HEK293 (cell line): ENCODE data around the gene ENTREP3.

ENCODE experiments used
- ELK4 ChIP-seq: IDR thresholded peaks from 2 replicates; pipeline ENCODE4 v1.6.1; 2011; ENCODE audit warnings: mild to moderate bottlenecking, low read depth, low read length, borderline replicate concordance
- GLI2 ChIP-seq: fragments of 450-650 bp; formaldehyde crosslinking; IDR thresholded peaks from 2 replicates; pipeline ENCODE4; 2017; ENCODE audit warnings: missing biosample characterization, missing genetic modification characterization, low read depth, borderline replicate concordance
- OSR2 ChIP-seq: fragments of 450-650 bp; formaldehyde crosslinking; IDR thresholded peaks from 2 replicates; pipeline ENCODE4 v1.5.1; 2016; ENCODE audit warnings: missing biosample characterization, missing genetic modification characterization
- OVOL3 ChIP-seq: fragments of 450-650 bp; formaldehyde crosslinking; IDR thresholded peaks from 2 replicates; pipeline ENCODE4 v1.5.1; 2016; ENCODE audit warnings: missing biosample characterization, missing genetic modification characterization
- PATZ1 ChIP-seq: fragments of 450-650 bp; formaldehyde crosslinking; IDR thresholded peaks from 2 replicates; pipeline ENCODE4 v1.5.1; 2016; ENCODE audit warnings: missing biosample characterization, missing genetic modification characterization
- PRDM6 ChIP-seq: fragments of 450-650 bp; formaldehyde crosslinking; IDR thresholded peaks from 2 replicates; pipeline ENCODE4 v1.5.1; 2017; ENCODE audit warnings: missing biosample characterization, missing genetic modification characterization
- SP3 ChIP-seq: fragments of 450-650 bp; formaldehyde crosslinking; IDR thresholded peaks from 2 replicates; pipeline ENCODE4 v1.5.1; 2016; ENCODE audit warnings: missing biosample characterization, missing genetic modification characterization
- WT1 ChIP-seq: fragments of 450-650 bp; formaldehyde crosslinking; IDR thresholded peaks from 2 replicates; pipeline ENCODE4 v1.5.1; 2016; ENCODE audit warnings: missing biosample characterization, missing genetic modification characterization
- YY1 ChIP-seq: fragments of 450-650 bp; formaldehyde crosslinking; IDR thresholded peaks from 2 replicates; pipeline ENCODE4 v1.5.1; 2018; ENCODE audit warnings: missing biosample characterization, missing genetic modification characterization
- YY2 ChIP-seq: fragments of 450-650 bp; formaldehyde crosslinking; IDR thresholded peaks from 2 replicates; pipeline ENCODE4 v1.5.1; 2016; ENCODE audit warnings: missing biosample characterization, missing genetic modification characterization
- ZBTB17 ChIP-seq: fragments of 450-650 bp; formaldehyde crosslinking; IDR thresholded peaks from 2 replicates; pipeline ENCODE4 v1.5.1; 2016; ENCODE audit warnings: missing biosample characterization, missing genetic modification characterization
- ZBTB26 ChIP-seq: fragments of 450-650 bp; formaldehyde crosslinking; optimal IDR thresholded peaks from 2 replicates; pipeline ENCODE3; 2016; ENCODE audit warnings: missing biosample characterization, mild to moderate bottlenecking, missing genetic modification characterization
- ZBTB8A ChIP-seq: fragments of 450-650 bp; formaldehyde crosslinking; IDR thresholded peaks from 2 replicates; pipeline ENCODE4 v1.5.1; 2016; ENCODE audit warnings: missing biosample characterization, missing genetic modification characterization
- ZFHX2 ChIP-seq: fragments of 450-650 bp; formaldehyde crosslinking; conservative IDR thresholded peaks from 2 replicates; pipeline ENCODE4 v1.5.1; 2016; ENCODE audit warnings: missing biosample characterization, missing genetic modification characterization
- ZFP3 ChIP-seq: fragments of 450-650 bp; formaldehyde crosslinking; IDR thresholded peaks from 2 replicates; pipeline ENCODE4 v1.5.1; 2016; ENCODE audit warnings: low read depth, missing biosample characterization, missing genetic modification characterization
- ZFP41 ChIP-seq: fragments of 450-650 bp; formaldehyde crosslinking; IDR thresholded peaks from 2 replicates; pipeline ENCODE4 v1.5.1; 2016; ENCODE audit warnings: missing biosample characterization, missing genetic modification characterization, borderline replicate concordance
- ZIC2 ChIP-seq: fragments of 450-650 bp; formaldehyde crosslinking; IDR thresholded peaks from 2 replicates; pipeline ENCODE4 v1.5.1; 2016; ENCODE audit warnings: missing biosample characterization, missing genetic modification characterization
- ZNF174 ChIP-seq: fragments of 450-650 bp; formaldehyde crosslinking; IDR thresholded peaks from 2 replicates; pipeline ENCODE4 v1.5.0; 2017; ENCODE audit warnings: missing biosample characterization, mild to moderate bottlenecking, missing genetic modification characterization
- ZNF184 ChIP-seq: fragments of 450-650 bp; IDR thresholded peaks from 2 replicates; pipeline ENCODE4 v1.5.1; 2018; ENCODE audit warnings: missing biosample characterization, mild to moderate bottlenecking, missing genetic modification characterization
- ZNF24 ChIP-seq: fragments of 450-650 bp; formaldehyde crosslinking; IDR thresholded peaks from 2 replicates; pipeline ENCODE4 v1.5.1; 2016; ENCODE audit warnings: missing biosample characterization, missing genetic modification characterization
- ZNF335 ChIP-seq: fragments of 450-650 bp; formaldehyde crosslinking; conservative IDR thresholded peaks from 2 replicates; pipeline ENCODE4 v1.5.1; 2016; ENCODE audit warnings: missing biosample characterization, missing genetic modification characterization
- ZNF341 ChIP-seq: fragments of 450-650 bp; formaldehyde crosslinking; IDR thresholded peaks from 2 replicates; pipeline ENCODE4; 2016; ENCODE audit warnings: low read depth, missing biosample characterization, missing genetic modification characterization
- ZNF350 ChIP-seq: fragments of 450-650 bp; formaldehyde crosslinking; IDR thresholded peaks from 2 replicates; pipeline ENCODE4 v1.5.0; 2017; ENCODE audit warnings: missing biosample characterization, mild to moderate bottlenecking, missing genetic modification characterization
- ZNF394 ChIP-seq: fragments of 450-650 bp; formaldehyde crosslinking; IDR thresholded peaks from 2 replicates; pipeline ENCODE4 v1.5.1; 2016; ENCODE audit warnings: missing biosample characterization, missing genetic modification characterization, mild to moderate bottlenecking, moderate library complexity, borderline replicate concordance
- ZNF449 ChIP-seq: fragments of 450-650 bp; formaldehyde crosslinking; IDR thresholded peaks from 2 replicates; pipeline ENCODE4 v1.5.1; 2017; ENCODE audit warnings: missing biosample characterization, mild to moderate bottlenecking, missing genetic modification characterization, moderate library complexity
- ZNF510 ChIP-seq: fragments of 450-650 bp; formaldehyde crosslinking; IDR thresholded peaks from 2 replicates; pipeline ENCODE4 v1.5.1; 2018; ENCODE audit warnings: mild to moderate bottlenecking, missing genetic modification characterization, missing biosample characterization; ENCODE audit not compliant: insufficient replicate concordance
- ZNF596 ChIP-seq: fragments of 450-650 bp; IDR thresholded peaks from 2 replicates; pipeline ENCODE4 v1.5.0; 2018; ENCODE audit warnings: missing biosample characterization, mild to moderate bottlenecking, missing genetic modification characterization, moderate library complexity
- ZNF600 ChIP-seq: fragments of 450-650 bp; formaldehyde crosslinking; IDR thresholded peaks from 2 replicates; pipeline ENCODE4 v1.5.1; 2016; ENCODE audit warnings: missing biosample characterization, missing genetic modification characterization
- ZNF670 ChIP-seq: fragments of 450-650 bp; formaldehyde crosslinking; IDR thresholded peaks from 2 replicates; pipeline ENCODE4 v1.5.1; 2016; ENCODE audit warnings: missing biosample characterization, missing genetic modification characterization, low read depth
- ZNF837 ChIP-seq: fragments of 450-650 bp; formaldehyde crosslinking; IDR thresholded peaks from 2 replicates; pipeline ENCODE4 v1.5.1; 2016; ENCODE audit warnings: missing biosample characterization, missing genetic modification characterization
- ZSCAN18 ChIP-seq: fragments of 450-650 bp; formaldehyde crosslinking; IDR thresholded peaks from 2 replicates; pipeline ENCODE4 v1.5.1; 2016; ENCODE audit warnings: missing biosample characterization, missing genetic modification characterization

Gene ENTREP3

GRCh38 chr1:155241069-155241679, 14.1 kb downstream of the ENTREP3 start (continued):
- TF ChIP-seq ZNF449 (tag by site-specific recombination) (peak; percentile 48; the same call in 1 of the 2 replicates), ZNF670 (tag by site-specific recombination) (no peak), ZNF596 (tag by site-specific recombination) (no peak), OVOL3 (tag by site-specific recombination) (peak; percentile 55; the same call in 1 of the 2 replicates), YY2 (no peak), ZFP3 (tag by site-specific recombination) (no peak), ZNF350 (tag by site-specific recombination) (no peak), ZNF184 (tag by site-specific recombination) (0 out of 2 replicates have a peak, but pooled peaks have one; percentile 52), ZNF341 (peak; percentile 65), ZBTB17 (peak; percentile 96), OSR2 (0 out of 2 replicates have a peak, but pooled peaks have one; percentile 17), ELK4 (no peak), ZNF394 (tag by site-specific recombination) (0 out of 2 replicates have a peak, but pooled peaks have one; percentile 26), PRDM6 (no peak), ZNF335 (peak; percentile 75), ZBTB8A (tag by site-specific recombination) (peak; percentile 58), ZNF174 (tag by site-specific recombination) (no peak), ZBTB26 (tag by site-specific recombination) (no peak), ZNF24 (tag by site-specific recombination) (peak; percentile 97), YY1 (peak; percentile 93), ZFP41 (no peak), ZIC2 (tag by site-specific recombination) (no peak), ZSCAN18 (tag by site-specific recombination) (no peak), GLI2 (tag by site-specific recombination) (no peak), SP3 (tag by site-specific recombination) (peak; percentile 61), ZNF600 (peak; percentile 59), ZNF837 (no peak), ZFHX2 (no peak), ZNF510 (no peak), WT1 (tag by site-specific recombination) (peak; percentile 17; the same call in 1 of the 2 replicates), PATZ1 (tag by site-specific recombination) (no peak)
